Colonic mucosa (tissue), 4 donors: ENCODE results near the gene SH3BP5L. TPM values are rescaled to one million over a fixed set of nuclear protein-coding genes. Genes with fewer than 3 reads are reported as not detected.

Experiments
- DNase-seq: peaks from one replicate; pipeline ENCODE4 v3.0.0-alpha.2; 2020
- H3K27ac ChIP-seq: fragments of 200-600 bp; one replicate; pipeline ENCODE4 v1.8.0; 2021
- H3K27me3 ChIP-seq: fragments of 200-600 bp; one replicate; pipeline ENCODE4 v1.8.0; 2021
- H3K36me3 ChIP-seq: fragments of 200-600 bp; one replicate; pipeline ENCODE4 v1.8.0; 2021
- H3K4me1 ChIP-seq: fragments of 200-600 bp; one replicate; pipeline ENCODE4 v1.8.0; 2021; ENCODE audit warnings: mild to moderate bottlenecking
- H3K4me3 ChIP-seq: fragments of 200-600 bp; one replicate; pipeline ENCODE4 v1.8.0; 2021
- H3K9ac ChIP-seq, 2 donors: one replicate each; pipeline ENCODE4 v1.7.0; 2013; ENCODE audit warnings: control low read depth in 2 of 2, low read depth in 2 of 2, low read length in 2 of 2
- H3K9me3 ChIP-seq: fragments of 200-600 bp; one replicate; pipeline ENCODE4 v1.8.0; 2021
- CTCF ChIP-seq: fragments of 200-600 bp; IDR thresholded peaks from one replicate; pipeline ENCODE4 v1.8.0; 2022; ENCODE audit warnings: antibody characterized with exemption, mild to moderate bottlenecking
- intact Hi-C: fragments of 100-400 bp; cut with DNase I; formaldehyde crosslinking; loops from one replicate; pipeline ENCODE4 v1.14.1; 2022
- total RNA-seq, 2 donors: library from RNA; stranded (reverse); fragmentation: NEBNext Ultra II Directional in 1 of 2; extraction: Animal tissue kit (Norgen Biotek cat#: 25700) in 1 of 2; gene quantifications; one replicate each; pipeline ENCODE4 v1.2.1, GENCODE V29; 2021
- donor health status: healthy.
- donor health status: DM: no; HTN: no; CAD: no.
- donor health status: DM: no; HTN: no; CAD: no.

The SH3BP5L gene
- total RNA-seq, 2 donors from 2014 or later: 24.2 to 30.5 TPM

- H3K4me3 ChIP-seq: no peak overlapping the region
- no peak for TF ChIP-seq CTCF
- intact Hi-C loops: no loop called here
- no peak overlapping the region for H3K9ac ChIP-seq
- no peaks in the 10 kb centered on the region for H3K4me1 ChIP-seq
- no peaks in the 10 kb centered on the region for H3K27me3 ChIP-seq
- H3K9me3 ChIP-seq: no peaks in the 10 kb centered on the region
- no peak overlapping the region for H3K27ac ChIP-seq
- peaks cover 4% of the 10 kb centered on the region for H3K36me3 ChIP-seq
- no peak for DNase-seq
Measured at GRCh38 chr1:248814351-248814750, 11.4 kb downstream of the SH3BP5L start.

DNA sequence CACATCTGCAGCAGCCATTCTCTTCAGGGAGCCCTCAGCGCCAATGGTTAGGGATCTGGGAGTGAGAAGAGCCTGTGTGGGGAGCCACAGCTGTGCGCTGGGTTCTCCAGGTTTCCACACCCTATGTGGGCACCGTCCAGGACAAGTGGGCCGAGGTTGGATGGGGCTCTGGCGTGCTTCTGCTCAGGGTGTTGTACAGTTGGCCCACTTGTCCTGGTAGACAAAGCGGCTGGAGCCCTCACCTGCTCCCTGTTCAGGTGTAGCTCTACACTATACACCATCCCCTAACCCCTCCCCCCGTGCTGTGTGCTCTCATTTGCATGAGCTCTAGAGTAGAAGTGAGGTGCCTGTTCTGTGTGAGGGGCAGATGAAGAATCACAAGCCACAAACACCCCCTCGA lies 12.2 kb downstream of the SH3BP5L start:
- intact Hi-C loops: no loop called here
- Histone ChIP-seq H3K27me3 (no peaks in the 10 kb centered on the region), H3K36me3 (peaks cover 4% of the 10 kb centered on the region), H3K9me3 (no peaks in the 10 kb centered on the region), H3K4me1 (no peaks in the 10 kb centered on the region), H3K9ac (no peak overlapping the region), H3K27ac (no peak overlapping the region), H3K4me3 (no peak overlapping the region)
- TF ChIP-seq CTCF: no peak
- no peak for DNase-seq

DNA sequence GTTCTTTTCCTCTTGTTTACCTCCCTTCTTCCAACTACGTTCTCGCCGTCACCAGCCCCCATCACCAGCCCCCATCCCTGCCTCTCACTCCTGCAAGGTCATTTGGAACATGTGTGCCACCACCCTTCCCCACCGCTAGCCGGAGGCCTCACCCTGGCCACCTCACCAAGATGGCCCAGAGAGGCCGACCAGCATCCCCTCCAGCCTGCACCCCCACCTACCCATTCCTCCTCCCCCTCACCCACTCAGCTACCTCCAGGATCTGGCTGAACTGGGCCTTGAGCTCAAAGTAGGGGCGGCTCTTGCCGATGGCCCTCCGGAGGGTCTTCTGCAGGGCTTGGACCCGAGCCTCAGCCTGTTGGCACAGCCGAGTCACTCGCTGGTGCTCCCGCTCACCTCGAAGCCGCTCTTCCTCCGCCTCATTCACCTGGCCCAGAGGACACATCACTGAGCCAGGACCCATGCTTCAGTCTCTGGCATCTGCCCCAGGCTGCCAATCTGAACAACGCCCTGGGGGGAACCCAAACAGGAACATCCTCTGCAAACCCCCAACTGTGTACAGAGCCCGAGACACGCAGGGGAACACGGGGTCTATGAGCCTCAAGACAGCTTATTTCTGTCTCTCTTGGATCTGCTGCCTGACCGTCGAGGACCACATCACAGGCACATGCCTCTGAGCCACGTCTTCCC lies 12.8 kb downstream of the SH3BP5L start:
- peaks cover 4% of the 10 kb centered on the region for H3K36me3 ChIP-seq
- intact Hi-C loops: no loop called here
- no peak for DNase-seq

GRCh38 chr1:248811514-248812490 lies 13.9 kb downstream of the SH3BP5L start:
- Histone ChIP-seq H3K9ac (no peak overlapping the region), H3K9me3 (no peaks in the 10 kb centered on the region), H3K4me3 (no peak overlapping the region), H3K36me3 (peaks cover 4% of the 10 kb centered on the region), H3K27ac (no peak overlapping the region), H3K4me1 (no peaks in the 10 kb centered on the region), H3K27me3 (no peaks in the 10 kb centered on the region)
- intact Hi-C loops: no loop called here
- no peak for DNase-seq
- no peak for TF ChIP-seq CTCF

More for the DNA sequence above, 12.8 kb downstream of the SH3BP5L start:
- no peak for TF ChIP-seq CTCF
- Histone ChIP-seq H3K27ac (no peak overlapping the region), H3K9ac (no peak overlapping the region), H3K9me3 (no peaks in the 10 kb centered on the region), H3K4me3 (no peak overlapping the region), H3K4me1 (no peaks in the 10 kb centered on the region), H3K27me3 (no peaks in the 10 kb centered on the region)

- no peak for DNase-seq
- TF ChIP-seq CTCF: no peak
- no peak overlapping the region for H3K27ac ChIP-seq
- no peaks in the 10 kb centered on the region for H3K4me1 ChIP-seq
- H3K27me3 ChIP-seq: no peaks in the 10 kb centered on the region
- no peaks in the 10 kb centered on the region for H3K9me3 ChIP-seq
- H3K9ac ChIP-seq: no peak overlapping the region
- peaks cover 4% of the 10 kb centered on the region for H3K36me3 ChIP-seq
- intact Hi-C loops: no loop called here
- no peak overlapping the region for H3K4me3 ChIP-seq
Measured at GRCh38 chr1:248810727-248811513, 14.8 kb downstream of the SH3BP5L start.
